Astrocyte (in vitro differentiated cells and primary cell): Measurements from ENCODE around the gene ACTRT2. TPM values are rescaled to one million over a fixed set of nuclear protein-coding genes. Genes with fewer than 3 reads are reported as not detected.

Experiments
- DNase-seq: peaks from one replicate; pipeline ENCODE4 v3.0.0-alpha.2; 2010; ENCODE audit warnings: low read depth
- FAIRE-seq: peaks from 2 replicates; lab custom pipeline; 2011; peaks lifted over from hg19 to GRCh38; lab: Jason Lieb, UNC
- H2AFZ ChIP-seq: 2 replicates; pipeline ENCODE4 v1.6.0; 2012; ENCODE audit warnings: low read depth, low read length, inconsistent platforms
- H3K27ac ChIP-seq: 2 replicates; pipeline ENCODE4 v1.5.1; 2011; ENCODE audit warnings: low read depth, low read length, inconsistent platforms
- H3K27me3 ChIP-seq: 2 replicates; pipeline ENCODE4 v1.6.0; 2011; ENCODE audit warnings: low read length, inconsistent platforms; ENCODE audit not compliant: insufficient read depth
- H3K36me3 ChIP-seq: 2 replicates; pipeline ENCODE4 v1.5.1; 2011; ENCODE audit warnings: low read length, inconsistent platforms; ENCODE audit not compliant: insufficient read depth
- H3K4me1 ChIP-seq: 2 replicates; pipeline ENCODE4 v1.5.1; 2011; ENCODE audit warnings: low read length, inconsistent platforms; ENCODE audit not compliant: insufficient read depth
- H3K4me2 ChIP-seq: 2 replicates; pipeline ENCODE4 v1.6.0; 2012; ENCODE audit warnings: low read length, inconsistent platforms
- H3K4me3 ChIP-seq: 2 replicates; pipeline ENCODE4 v1.5.1; 2011; ENCODE audit warnings: low read depth, mild to moderate bottlenecking, low read length, inconsistent platforms; ENCODE audit not compliant: insufficient read depth
- H3K79me2 ChIP-seq: 2 replicates; pipeline ENCODE4 v1.6.0; 2012; ENCODE audit warnings: mild to moderate bottlenecking, low read length, inconsistent platforms; ENCODE audit not compliant: insufficient read depth
- H3K9ac ChIP-seq: 2 replicates; pipeline ENCODE4 v1.6.0; 2012; ENCODE audit warnings: mild to moderate bottlenecking, low read length, inconsistent platforms
- H3K9me3 ChIP-seq: 2 replicates; pipeline ENCODE4 v1.5.1; 2012; ENCODE audit warnings: low read depth, mild to moderate bottlenecking, low read length, inconsistent platforms; ENCODE audit not compliant: insufficient read depth
- H4K20me1 ChIP-seq: 2 replicates; pipeline ENCODE4 v1.6.0; 2012; ENCODE audit warnings: low read length, inconsistent platforms; ENCODE audit not compliant: insufficient read depth
- H3K27ac Mint-ChIP-seq: one replicate; pipeline ENCODE4 v1.8.0; 2021; ENCODE audit warnings: mild to moderate bottlenecking, mixed read lengths; ENCODE audit not compliant: unreplicated experiment
- H3K27me3 Mint-ChIP-seq: one replicate; pipeline ENCODE4 v1.8.0; 2021; ENCODE audit warnings: low read depth, mixed read lengths; ENCODE audit not compliant: unreplicated experiment
- H3K36me3 Mint-ChIP-seq: one replicate; pipeline ENCODE4 v1.8.0; 2021; ENCODE audit warnings: low read depth, mixed read lengths; ENCODE audit not compliant: unreplicated experiment
- H3K4me1 Mint-ChIP-seq: one replicate; pipeline ENCODE4 v1.8.0; 2021; ENCODE audit warnings: low read depth, mixed read lengths; ENCODE audit not compliant: unreplicated experiment
- H3K4me3 Mint-ChIP-seq: one replicate; pipeline ENCODE4 v1.8.0; 2021; ENCODE audit warnings: mild to moderate bottlenecking, moderate library complexity, mixed read lengths; ENCODE audit not compliant: unreplicated experiment
- H3K9me3 Mint-ChIP-seq: one replicate; pipeline ENCODE4 v1.8.0; 2021; ENCODE audit warnings: mild to moderate bottlenecking, mixed read lengths; ENCODE audit not compliant: unreplicated experiment
- EZH2 ChIP-seq: IDR thresholded peaks from 2 replicates; pipeline ENCODE4 v1.6.1; 2012; ENCODE audit warnings: mild to moderate bottlenecking, low read length, inconsistent platforms; ENCODE audit not compliant: insufficient read depth
- total RNA-seq: library from RNA; stranded (reverse); gene quantifications from 2 replicates; pipeline ENCODE4 v1.2.1, GENCODE V29; 2021
- TF ChIP-seq, protein P1 (sequence below): IDR thresholded peaks from 2 replicates; pipeline ENCODE4 v1.5.1; 2011; ENCODE audit warnings: low read depth, mild to moderate bottlenecking, inconsistent platforms, low read length, moderate library complexity; ENCODE audit not compliant: insufficient read depth

ACTRT2 gene
- total RNA-seq, 1 donor from 2014 or later: not detected

DNA sequence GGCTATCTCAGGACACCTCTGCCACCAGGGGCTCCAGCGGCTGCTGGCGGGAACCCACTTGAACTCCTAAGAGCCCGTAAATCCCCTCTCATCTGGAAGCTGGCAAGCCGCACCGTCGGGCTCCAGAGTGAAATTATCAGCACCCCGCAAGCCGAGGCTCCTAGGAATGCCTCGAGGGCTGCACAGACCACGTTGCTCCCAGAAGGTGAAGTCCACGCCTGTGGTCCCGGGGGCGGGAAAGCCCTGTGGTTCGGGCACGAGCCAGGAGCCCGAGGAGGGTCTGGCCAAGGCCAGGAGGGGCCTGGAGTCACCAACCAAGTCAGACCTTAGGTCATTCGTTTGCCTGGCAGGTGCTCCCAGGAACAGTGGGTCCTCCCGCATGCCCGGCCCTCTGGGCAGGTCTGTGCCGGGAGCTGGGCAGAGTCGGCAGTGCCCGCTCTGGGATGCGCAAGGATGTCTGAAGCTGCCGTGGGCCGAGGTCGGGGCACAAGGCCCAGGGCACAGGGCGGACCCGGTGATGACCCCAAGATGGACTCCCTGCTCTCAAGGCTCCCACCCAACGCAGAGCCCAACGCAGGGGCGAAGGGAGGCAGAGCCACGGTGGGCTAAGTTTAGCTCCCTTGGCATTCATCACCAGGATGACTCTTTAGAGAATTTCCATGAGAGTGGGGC lies 8.9 kb downstream of the ACTRT2 start:
- Histone ChIP-seq H3K27ac (no peak overlapping the region), H3K9ac (no peak overlapping the region), H2AFZ (no peak overlapping the region), H3K36me3 (no peaks in the 10 kb centered on the region), H3K4me3 (no peak overlapping the region), H3K4me1 (no peaks in the 10 kb centered on the region), H3K79me2 (no peaks in the 10 kb centered on the region), H3K4me2 (no peak overlapping the region), H3K27me3 (no peaks in the 10 kb centered on the region), H4K20me1 (no peaks in the 10 kb centered on the region), H3K9me3 (peaks cover 10% of the 10 kb centered on the region)
- Mint-ChIP-seq H3K27me3 (peaks cover 41% of the 10 kb centered on the region), H3K36me3 (no peaks in the 10 kb centered on the region), H3K9me3 (no peaks in the 10 kb centered on the region), H3K27ac (no peak overlapping the region), H3K4me3 (no peak overlapping the region), H3K4me1 (no peaks in the 10 kb centered on the region)
- no peak for DNase-seq
- no peak for FAIRE-seq
- TF ChIP-seq, protein P1, sequence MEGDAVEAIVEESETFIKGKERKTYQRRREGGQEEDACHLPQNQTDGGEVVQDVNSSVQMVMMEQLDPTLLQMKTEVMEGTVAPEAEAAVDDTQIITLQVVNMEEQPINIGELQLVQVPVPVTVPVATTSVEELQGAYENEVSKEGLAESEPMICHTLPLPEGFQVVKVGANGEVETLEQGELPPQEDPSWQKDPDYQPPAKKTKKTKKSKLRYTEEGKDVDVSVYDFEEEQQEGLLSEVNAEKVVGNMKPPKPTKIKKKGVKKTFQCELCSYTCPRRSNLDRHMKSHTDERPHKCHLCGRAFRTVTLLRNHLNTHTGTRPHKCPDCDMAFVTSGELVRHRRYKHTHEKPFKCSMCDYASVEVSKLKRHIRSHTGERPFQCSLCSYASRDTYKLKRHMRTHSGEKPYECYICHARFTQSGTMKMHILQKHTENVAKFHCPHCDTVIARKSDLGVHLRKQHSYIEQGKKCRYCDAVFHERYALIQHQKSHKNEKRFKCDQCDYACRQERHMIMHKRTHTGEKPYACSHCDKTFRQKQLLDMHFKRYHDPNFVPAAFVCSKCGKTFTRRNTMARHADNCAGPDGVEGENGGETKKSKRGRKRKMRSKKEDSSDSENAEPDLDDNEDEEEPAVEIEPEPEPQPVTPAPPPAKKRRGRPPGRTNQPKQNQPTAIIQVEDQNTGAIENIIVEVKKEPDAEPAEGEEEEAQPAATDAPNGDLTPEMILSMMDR: no peak
- no peak for TF ChIP-seq EZH2

DNA sequence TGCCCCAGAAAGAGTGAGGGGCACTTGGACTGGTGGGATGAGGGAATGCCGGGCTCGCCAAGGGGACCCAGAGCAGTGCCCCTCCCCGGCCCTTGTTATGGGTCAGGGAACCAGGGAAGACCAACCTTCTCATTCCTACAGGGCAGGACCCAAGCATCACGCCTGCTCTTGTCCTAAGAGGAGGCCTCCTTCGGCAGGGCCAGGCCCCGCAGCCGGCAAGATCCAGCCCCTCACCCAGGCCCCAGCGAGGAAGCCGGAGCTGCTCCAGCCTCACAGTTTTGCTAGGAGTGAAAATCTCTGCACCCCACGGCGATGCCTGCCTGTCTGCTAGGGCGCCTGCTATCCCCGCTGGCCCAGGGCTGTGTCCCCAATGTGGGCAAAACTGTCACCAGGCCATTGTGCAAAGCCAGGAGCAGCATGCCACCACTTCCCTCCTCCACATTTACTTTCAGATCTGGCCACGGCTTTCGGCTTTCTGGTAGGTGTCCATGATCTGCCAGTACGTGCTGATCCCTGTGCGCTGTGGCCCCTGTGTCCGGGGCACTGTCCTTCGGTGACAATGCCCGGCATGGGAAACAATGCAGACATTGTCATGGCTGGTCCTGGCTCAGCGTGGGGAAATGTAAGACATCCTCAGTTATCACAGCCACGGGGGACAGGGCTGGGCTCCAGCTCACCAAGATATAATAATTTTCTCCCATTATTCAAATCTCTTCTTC lies 9.6 kb downstream of the ACTRT2 start:
- no peaks in the 10 kb centered on the region for H3K9me3 Mint-ChIP-seq
- no peaks in the 10 kb centered on the region for H3K27me3 ChIP-seq
- no peaks in the 10 kb centered on the region for H3K4me1 ChIP-seq
- no peaks in the 10 kb centered on the region for H3K79me2 ChIP-seq
- no peaks in the 10 kb centered on the region for H4K20me1 ChIP-seq
- no peak overlapping the region for H3K4me3 ChIP-seq
- FAIRE-seq (no peak), DNase-seq (no peak)
- H3K9ac ChIP-seq: no peak overlapping the region
- no peak overlapping the region for H3K27ac Mint-ChIP-seq
- no peak overlapping the region for H3K27ac ChIP-seq
- no peak overlapping the region for H3K4me3 Mint-ChIP-seq
- no peaks in the 10 kb centered on the region for H3K36me3 ChIP-seq
- peaks cover 9% of the 10 kb centered on the region for H3K9me3 ChIP-seq
- TF ChIP-seq, protein P1: no peak
- no peak for TF ChIP-seq EZH2
- no peaks in the 10 kb centered on the region for H3K36me3 Mint-ChIP-seq
- no peak overlapping the region for H2AFZ ChIP-seq
- no peaks in the 10 kb centered on the region for H3K4me1 Mint-ChIP-seq
- peaks cover 46% of the 10 kb centered on the region for H3K27me3 Mint-ChIP-seq
- H3K4me2 ChIP-seq: no peak overlapping the region
